Large intestine (tissue), 3 donors: ENCODE data around the gene SPATA13. TPM values are rescaled to one million over a fixed set of nuclear protein-coding genes. Genes with fewer than 3 reads are reported as not detected.

Experiments
- DNase-seq, 2 donors: peaks; one replicate each; pipeline versions ENCODE4 v3.0.0 to v3.0.0-alpha.2; 2013
- H3K27ac ChIP-seq: one replicate; pipeline ENCODE4 v1.5.1; 2013; ENCODE audit warnings: low read length
- H3K27me3 ChIP-seq: 2 replicates; pipeline ENCODE4 v1.6.1; 2013; ENCODE audit warnings: low read length; ENCODE audit not compliant: control insufficient read depth, insufficient read depth
- H3K36me3 ChIP-seq: 2 replicates; pipeline ENCODE4 v1.6.1; 2013; ENCODE audit warnings: low read length; ENCODE audit not compliant: control insufficient read depth, insufficient read depth
- H3K4me1 ChIP-seq: one replicate; pipeline ENCODE4 v1.6.1; 2013; ENCODE audit warnings: low read length; ENCODE audit not compliant: control insufficient read depth, insufficient read depth
- H3K4me3 ChIP-seq: one replicate; pipeline ENCODE4 v1.5.1; 2013; ENCODE audit warnings: low read length
- H3K9me3 ChIP-seq: one replicate; pipeline ENCODE4 v1.6.1; 2013; ENCODE audit warnings: mild to moderate bottlenecking, low read depth, low read length, moderate library complexity; ENCODE audit not compliant: control insufficient read depth
- WGBS: methylation state at CpG from one replicate; pipeline ENCODE4 v1.1.5; 2013; ENCODE audit warnings: low lambda C conversion rate; ENCODE audit not compliant: insufficient coverage; 5-methylcytosine and 5-hydroxymethylcytosine counted together
- polyA plus RNA-seq: library from polyadenylated mRNA; unstranded; fragments of 120-200 nt; gene quantifications from one replicate; pipeline ENCODE4 v1.2.1, GENCODE V29; 2013

Gene SPATA13
- polyA plus RNA-seq, 1 donor, result 19.9 TPM

DNA sequence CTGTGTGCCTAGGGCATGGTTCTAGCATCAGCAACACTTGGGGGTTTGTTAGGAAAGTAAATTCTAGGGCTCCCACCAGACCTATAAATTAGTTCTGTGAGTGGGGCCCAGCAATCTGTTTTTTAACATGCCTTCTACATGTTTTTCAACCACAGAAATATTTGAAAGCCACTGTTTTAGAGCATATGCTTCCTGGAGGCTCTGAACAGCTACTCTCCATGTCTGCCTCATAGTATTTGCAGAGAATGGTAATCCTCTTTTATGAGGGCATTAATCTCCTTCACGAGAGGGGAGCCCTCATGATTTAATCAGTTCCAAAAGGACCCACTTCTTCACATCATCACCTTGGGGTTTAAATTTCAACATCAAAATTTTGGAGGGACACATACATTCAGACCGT lies 6.0 kb downstream of the SPATA13 start:
- Histone ChIP-seq H3K27me3 (no peaks in the 10 kb centered on the region), H3K4me3 (no peak overlapping the region), H3K36me3 (peaks cover 18% of the 10 kb centered on the region), H3K4me1 (no peaks in the 10 kb centered on the region), H3K9me3 (no peaks in the 10 kb centered on the region), H3K27ac (no peak overlapping the region)
- no CpG with 5 or more reads among the region's 2 CpGs for WGBS
- no peak for DNase-seq

GRCh38 chr13:24167666-24168391 lies 7.3 kb downstream of the SPATA13 start:
- no peak overlapping the region for H3K27ac ChIP-seq
- H3K36me3 ChIP-seq, result peaks cover 18% of the 10 kb centered on the region
- no peak overlapping the region for H3K4me3 ChIP-seq
- no peaks in the 10 kb centered on the region for H3K9me3 ChIP-seq
- no peak for DNase-seq
- H3K27me3 ChIP-seq, result no peaks in the 10 kb centered on the region
- 94% methylated on average over 5 of the region's 6 CpGs for WGBS
- H3K4me1 ChIP-seq, result no peaks in the 10 kb centered on the region

DNA sequence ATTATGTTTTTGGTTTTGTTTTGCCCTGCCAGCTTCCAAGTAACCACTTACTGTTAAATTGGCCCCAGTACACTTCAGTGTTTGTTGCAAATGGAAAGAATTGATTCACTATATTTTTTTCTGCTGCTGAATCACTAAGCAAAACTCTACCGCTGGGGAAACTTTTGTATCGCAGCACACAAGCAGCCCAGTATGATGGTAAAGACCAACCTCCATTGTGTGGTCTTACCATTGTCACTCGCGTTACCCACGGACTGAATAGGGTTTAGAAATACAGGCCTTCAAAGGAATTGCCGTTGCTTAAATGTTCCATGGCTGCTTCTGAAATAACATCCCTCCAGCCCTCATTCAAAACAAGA lies 7.9 kb downstream of the SPATA13 start:
- no peak for DNase-seq
- no CpG with 5 or more reads among the region's 6 CpGs for WGBS
- Histone ChIP-seq H3K27ac (no peak overlapping the region), H3K4me1 (no peaks in the 10 kb centered on the region), H3K9me3 (no peaks in the 10 kb centered on the region), H3K36me3 (peaks cover 18% of the 10 kb centered on the region), H3K27me3 (no peaks in the 10 kb centered on the region), H3K4me3 (no peak overlapping the region)

DNA sequence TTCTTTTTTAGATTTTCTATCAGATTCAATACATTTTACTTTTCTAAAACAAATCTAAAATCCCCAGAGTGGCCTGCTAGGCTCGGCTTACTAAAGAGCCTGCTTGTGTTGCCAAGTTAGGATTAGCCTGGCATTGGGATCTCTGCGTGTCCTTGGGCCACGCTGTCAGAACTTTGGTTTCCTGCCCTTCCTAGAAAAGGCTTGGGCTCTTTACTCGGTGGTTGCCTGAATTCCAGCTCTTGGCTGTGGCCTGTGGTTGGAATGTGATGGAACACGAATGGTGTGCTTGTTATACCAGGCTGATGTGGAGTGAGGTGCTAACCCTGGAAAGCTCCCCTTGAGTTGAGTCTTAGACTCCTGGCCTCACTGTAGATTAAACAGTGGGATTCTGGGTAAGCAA lies 8.5 kb downstream of the SPATA13 start:
- H3K27ac ChIP-seq, result no peak overlapping the region
- no peak for DNase-seq
- peaks cover 18% of the 10 kb centered on the region for H3K36me3 ChIP-seq
- H3K9me3 ChIP-seq, result no peaks in the 10 kb centered on the region
- WGBS, result no CpG with 5 or more reads among the region's 5 CpGs
- H3K27me3 ChIP-seq, result no peaks in the 10 kb centered on the region
- no peak overlapping the region for H3K4me3 ChIP-seq
- H3K4me1 ChIP-seq, result no peaks in the 10 kb centered on the region

- WGBS, result no CpG with 5 or more reads among the region's 4 CpGs
- Histone ChIP-seq H3K4me3 (no peak overlapping the region), H3K4me1 (peaks cover 5% of the 10 kb centered on the region), H3K27ac (no peak overlapping the region), H3K36me3 (peaks cover 9% of the 10 kb centered on the region), H3K9me3 (no peaks in the 10 kb centered on the region), H3K27me3 (no peaks in the 10 kb centered on the region)
- DNase-seq, result no peak
These were observed 11.6 kb downstream of the SPATA13 start for GRCh38 chr13:24172071-24172470.

GRCh38 chr13:24173795-24174194 lies 13.3 kb downstream of the SPATA13 start:
- Histone ChIP-seq H3K27me3 (no peaks in the 10 kb centered on the region), H3K27ac (no peak overlapping the region), H3K36me3 (peaks cover 5% of the 10 kb centered on the region), H3K9me3 (no peaks in the 10 kb centered on the region), H3K4me3 (no peak overlapping the region), H3K4me1 (peaks cover 5% of the 10 kb centered on the region)
- DNase-seq, result no peak
- WGBS, result no CpG with 5 or more reads among the region's 2 CpGs

GRCh38 chr13:24175847-24176246 lies 15.3 kb downstream of the SPATA13 start:
- Histone ChIP-seq H3K4me1 (peaks cover 5% of the 10 kb centered on the region), H3K9me3 (no peaks in the 10 kb centered on the region), H3K27ac (no peak overlapping the region), H3K27me3 (no peaks in the 10 kb centered on the region), H3K36me3 (peaks cover 5% of the 10 kb centered on the region), H3K4me3 (no peak overlapping the region)
- 100% methylated on average over 1 of the region's 4 CpGs for WGBS
- no peak for DNase-seq

GRCh38 chr13:24176351-24177101 lies 16.0 kb downstream of the SPATA13 start:
- no CpG with 5 or more reads among the region's 8 CpGs for WGBS
- Histone ChIP-seq H3K36me3 (no peaks in the 10 kb centered on the region), H3K4me1 (peaks cover 5% of the 10 kb centered on the region)

GRCh38 chr13:24178847-24179485 lies 18.4 kb downstream of the SPATA13 start:
- no peak overlapping the region for H3K4me3 ChIP-seq
- no peak overlapping the region for H3K27ac ChIP-seq
- DNase-seq, result no peak
- no peaks in the 10 kb centered on the region for H3K27me3 ChIP-seq
- 100% methylated on average over 1 of the region's 2 CpGs for WGBS
- peaks cover 25% of the 10 kb centered on the region for H3K4me1 ChIP-seq
- H3K9me3 ChIP-seq, result no peaks in the 10 kb centered on the region
- no peaks in the 10 kb centered on the region for H3K36me3 ChIP-seq

More at GRCh38 chr13:24176351-24177101, 16.0 kb downstream of the SPATA13 start:
- Histone ChIP-seq H3K4me3 (no peak overlapping the region), H3K27ac (no peak overlapping the region), H3K9me3 (no peaks in the 10 kb centered on the region), H3K27me3 (no peaks in the 10 kb centered on the region)
- no peak for DNase-seq

GRCh38 chr13:24179486-24179850 lies 18.9 kb downstream of the SPATA13 start:
- no peaks in the 10 kb centered on the region for H3K36me3 ChIP-seq
- H3K27me3 ChIP-seq, result no peaks in the 10 kb centered on the region
- no peak overlapping the region for H3K4me3 ChIP-seq
- no peak for DNase-seq
- WGBS, result no CpG with 5 or more reads among the region's 1 CpG
- no peaks in the 10 kb centered on the region for H3K9me3 ChIP-seq
- H3K27ac ChIP-seq, result no peak overlapping the region
- H3K4me1 ChIP-seq, result peaks cover 25% of the 10 kb centered on the region
